ENCODE results near the gene ATF6.

Gene ATF6

DNA sequence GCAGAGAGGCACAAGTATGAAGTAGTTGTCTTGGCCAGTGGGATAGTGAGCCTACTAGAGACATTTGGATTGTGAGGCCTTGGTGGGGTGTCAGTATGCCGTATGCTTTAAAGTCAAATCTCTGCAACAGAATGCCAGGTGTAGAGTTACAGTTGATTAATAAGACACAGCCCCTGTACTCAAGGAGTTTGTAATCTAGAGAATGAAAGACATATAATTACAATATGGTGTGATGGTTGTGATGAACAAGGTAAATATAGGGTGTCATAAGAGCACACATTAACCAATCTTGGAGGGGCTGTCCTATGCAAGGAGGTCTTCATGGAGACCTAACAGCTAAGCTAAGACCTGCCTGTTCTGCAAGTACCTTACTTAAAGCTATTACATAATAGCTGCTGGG, 113.1 kb downstream of the ATF6 start:
- no peak overlapping the region for H3K27ac Mint-ChIP-seq
- H3K4me1 Mint-ChIP-seq, result peaks cover 18% of the 10 kb centered on the region
- H3K36me3 Mint-ChIP-seq (ENCODE audit: low read depth), result no peaks in the 10 kb centered on the region
- TF ChIP-seq, protein P1, sequence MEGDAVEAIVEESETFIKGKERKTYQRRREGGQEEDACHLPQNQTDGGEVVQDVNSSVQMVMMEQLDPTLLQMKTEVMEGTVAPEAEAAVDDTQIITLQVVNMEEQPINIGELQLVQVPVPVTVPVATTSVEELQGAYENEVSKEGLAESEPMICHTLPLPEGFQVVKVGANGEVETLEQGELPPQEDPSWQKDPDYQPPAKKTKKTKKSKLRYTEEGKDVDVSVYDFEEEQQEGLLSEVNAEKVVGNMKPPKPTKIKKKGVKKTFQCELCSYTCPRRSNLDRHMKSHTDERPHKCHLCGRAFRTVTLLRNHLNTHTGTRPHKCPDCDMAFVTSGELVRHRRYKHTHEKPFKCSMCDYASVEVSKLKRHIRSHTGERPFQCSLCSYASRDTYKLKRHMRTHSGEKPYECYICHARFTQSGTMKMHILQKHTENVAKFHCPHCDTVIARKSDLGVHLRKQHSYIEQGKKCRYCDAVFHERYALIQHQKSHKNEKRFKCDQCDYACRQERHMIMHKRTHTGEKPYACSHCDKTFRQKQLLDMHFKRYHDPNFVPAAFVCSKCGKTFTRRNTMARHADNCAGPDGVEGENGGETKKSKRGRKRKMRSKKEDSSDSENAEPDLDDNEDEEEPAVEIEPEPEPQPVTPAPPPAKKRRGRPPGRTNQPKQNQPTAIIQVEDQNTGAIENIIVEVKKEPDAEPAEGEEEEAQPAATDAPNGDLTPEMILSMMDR (IDR thresholded peaks at IDR 0.05; ENCODE audit: unreplicated experiment in 3 of 3), result no peak
- no peaks in the 10 kb centered on the region for H3K9me3 Mint-ChIP-seq
- H3K4me3 Mint-ChIP-seq, result no peak overlapping the region
- H3K27me3 Mint-ChIP-seq (ENCODE audit: low read depth), result no peaks in the 10 kb centered on the region

DNA sequence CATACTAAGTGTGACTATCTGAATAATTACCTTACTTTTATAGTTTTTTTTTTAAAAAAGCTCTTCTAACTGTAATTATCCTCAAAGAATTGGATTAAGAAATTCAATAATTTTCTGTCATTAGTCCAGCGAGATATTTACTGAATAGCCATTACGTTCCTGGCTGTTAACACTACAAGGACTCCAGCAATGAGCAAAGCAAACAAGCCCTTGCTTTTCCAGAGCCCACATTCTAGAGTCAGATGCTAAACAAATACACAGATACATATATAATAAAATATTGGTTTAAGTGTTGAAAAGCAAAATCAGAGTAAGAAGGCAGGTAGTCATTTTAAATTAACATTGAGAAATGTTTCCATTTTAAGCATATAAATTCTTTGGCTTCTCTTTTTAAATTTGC, 118.4 kb downstream of the ATF6 start:
- H3K27ac Mint-ChIP-seq, result peak overlapping the region; percentile 35 to 90 (median 86)

DNA sequence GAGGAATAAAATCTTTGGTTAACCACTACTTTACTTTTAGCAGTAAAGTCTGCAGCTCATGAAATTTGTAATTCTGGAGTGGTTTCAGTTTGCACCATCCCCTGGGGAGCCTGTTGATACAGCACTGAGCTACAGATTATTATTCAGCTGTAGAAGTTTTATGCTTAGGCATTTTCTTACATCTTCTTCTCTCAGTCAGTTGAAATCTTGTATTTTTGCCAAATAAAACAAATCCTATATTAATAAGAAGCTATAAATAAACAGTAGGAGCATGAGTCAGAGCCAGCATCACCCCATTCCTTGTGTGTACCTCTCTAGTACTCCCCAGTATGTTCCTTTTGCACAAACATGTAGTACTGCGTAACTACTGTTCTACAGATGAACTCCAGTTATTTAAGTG, 118.9 kb downstream of the ATF6 start:
- peaks cover 58% of the 10 kb centered on the region for H3K4me1 Mint-ChIP-seq
- TF ChIP-seq, protein P1 (IDR thresholded peaks at IDR 0.05; ENCODE audit: unreplicated experiment in 3 of 3), result no peak
- H3K36me3 Mint-ChIP-seq (ENCODE audit: low read depth), result peaks cover 19% of the 10 kb centered on the region
- peak overlapping the region; percentile 35 to 90 (median 86) for H3K27ac Mint-ChIP-seq
- no peaks in the 10 kb centered on the region for H3K27me3 Mint-ChIP-seq (ENCODE audit: low read depth)
- H3K9me3 Mint-ChIP-seq, result no peaks in the 10 kb centered on the region
- peak overlapping the region in 1 of 3 experiments; percentile 37 for H3K4me3 Mint-ChIP-seq

More for the DNA sequence above, 118.4 kb downstream of the ATF6 start:
- TF ChIP-seq, protein P1 (IDR thresholded peaks at IDR 0.05; ENCODE audit: unreplicated experiment in 3 of 3), result no peak
- Mint-ChIP-seq H3K4me3 (no peak overlapping the region), H3K36me3 (ENCODE audit: low read depth) (peaks cover 13% of the 10 kb centered on the region), H3K4me1 (peaks cover 55% of the 10 kb centered on the region), H3K9me3 (no peaks in the 10 kb centered on the region), H3K27me3 (ENCODE audit: low read depth) (no peaks in the 10 kb centered on the region)

DNA sequence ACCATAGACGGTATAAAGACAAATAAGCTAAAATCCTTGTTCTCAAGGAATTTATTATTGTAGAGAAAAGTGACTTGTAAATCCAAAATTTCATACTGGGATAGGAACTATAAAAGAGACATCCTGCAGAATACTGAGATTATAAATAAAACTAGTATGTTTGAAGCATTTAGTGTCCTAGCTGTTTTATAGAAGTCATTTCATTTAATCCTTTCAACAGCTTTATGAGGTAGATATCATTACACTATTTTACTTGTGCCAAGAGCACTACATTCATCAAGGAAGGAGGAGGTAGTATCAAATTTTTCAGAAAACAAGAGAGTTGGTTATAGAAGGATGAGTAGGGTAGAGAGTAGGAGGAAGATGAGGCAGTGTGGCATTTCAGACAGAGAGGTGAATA, 119.6 kb downstream of the ATF6 start:
- Mint-ChIP-seq H3K4me1 (peaks cover 58% of the 10 kb centered on the region), H3K36me3 (ENCODE audit: low read depth) (peaks cover 26% of the 10 kb centered on the region), H3K9me3 (no peaks in the 10 kb centered on the region), H3K4me3 (no peak overlapping the region), H3K27me3 (ENCODE audit: low read depth) (no peaks in the 10 kb centered on the region), H3K27ac (peak overlapping the region; percentile 35 to 69 (median 63))
- TF ChIP-seq, protein P1 (IDR thresholded peaks at IDR 0.05; ENCODE audit: unreplicated experiment in 3 of 3), result no peak

DNA sequence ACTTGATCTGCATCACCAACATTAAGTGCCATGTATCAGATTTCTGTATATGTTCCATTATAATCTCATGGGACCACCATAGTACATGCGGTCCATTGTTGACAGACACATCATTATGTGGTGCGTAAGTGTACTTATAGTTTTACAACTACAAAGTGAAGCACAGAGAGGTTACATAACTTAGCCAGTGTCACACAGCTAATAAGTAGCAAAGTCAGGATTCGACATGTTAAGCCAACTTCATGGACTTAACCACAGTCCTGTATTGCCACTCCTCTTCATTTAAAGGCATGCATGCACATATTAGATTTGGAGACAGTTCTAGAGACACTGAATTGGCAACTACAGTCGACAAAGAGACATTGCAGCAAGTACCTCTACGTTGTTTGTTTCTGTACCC, 120.5 kb downstream of the ATF6 start:
- H3K27ac Mint-ChIP-seq, result no peak overlapping the region

More for the DNA sequence above, 120.5 kb downstream of the ATF6 start:
- H3K27me3 Mint-ChIP-seq (ENCODE audit: low read depth), result no peaks in the 10 kb centered on the region
- peaks cover 34% of the 10 kb centered on the region for H3K36me3 Mint-ChIP-seq (ENCODE audit: low read depth)
- TF ChIP-seq, protein P1 (IDR thresholded peaks at IDR 0.05; ENCODE audit: unreplicated experiment in 3 of 3), result no peak
- no peak overlapping the region for H3K4me3 Mint-ChIP-seq
- H3K9me3 Mint-ChIP-seq, result no peaks in the 10 kb centered on the region
- H3K4me1 Mint-ChIP-seq, result peaks cover 55% of the 10 kb centered on the region

All from nephron (organoid).